ENCODE measurements around the gene EHBP1.

- TF ChIP-seq CTCF (IDR thresholded peaks at IDR 0.05; ENCODE audit: low read depth, low read length) (no peak), MAX (IDR thresholded peaks at IDR 0.05; ENCODE audit: low read depth, low read length) (no peak)
Observed at GRCh38 chr2:62897187-62897827, 191.8 kb downstream of the EHBP1 start.
